ENCODE results near the gene CENPT.

Gene CENPT

GRCh38 chr16:67814567-67814966 lies 32.9 kb downstream of the CENPT start:
- no peak for DNase-seq (ENCODE audit: low read depth, low spot score)
- WGBS (ENCODE audit: insufficient coverage, insufficient read length): no CpG with 5 or more reads among the region's 8 CpGs

DNA sequence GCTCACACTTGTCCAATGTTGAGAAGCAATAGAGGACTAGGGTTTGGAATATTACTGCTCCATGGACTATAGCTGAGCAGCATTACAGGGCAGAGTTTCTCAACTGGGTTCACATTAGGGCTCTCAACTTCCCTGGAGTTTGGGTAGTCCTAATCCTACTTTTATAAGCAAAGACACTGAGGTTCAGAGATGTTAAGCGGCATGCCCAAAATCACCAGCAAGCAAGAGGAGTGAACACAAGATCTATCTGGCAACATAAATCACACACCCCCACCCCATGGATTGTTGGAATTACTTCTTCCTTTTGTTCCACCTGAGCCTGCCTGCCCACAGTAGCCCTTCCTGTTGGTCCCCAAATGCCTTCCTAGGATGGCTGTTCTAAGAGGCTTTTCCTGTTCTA lies 35.6 kb downstream of the CENPT start:
- Histone ChIP-seq H3K9me3 (ENCODE audit: control insufficient read depth, insufficient read depth, low read length) (no peaks in the 10 kb centered on the region), H3K4me1 (ENCODE audit: control insufficient read depth, insufficient read depth, low read length) (no peaks in the 10 kb centered on the region), H3K27ac (ENCODE audit: low read length) (no peak overlapping the region), H3K27me3 (ENCODE audit: control insufficient read depth, insufficient read depth, low read length) (no peaks in the 10 kb centered on the region), H3K4me3 (ENCODE audit: low read length) (no peak overlapping the region), H3K36me3 (ENCODE audit: control insufficient read depth, insufficient read depth, low read length) (no peaks in the 10 kb centered on the region)
- DNase-seq (ENCODE audit: low read depth, low spot score): no peak
- no CpG with 5 or more reads among the region's 1 CpG for WGBS (ENCODE audit: insufficient coverage, insufficient read length)

More at GRCh38 chr16:67814567-67814966, 32.9 kb downstream of the CENPT start:
- Histone ChIP-seq H3K27ac (ENCODE audit: low read length) (no peak overlapping the region), H3K4me1 (ENCODE audit: control insufficient read depth, insufficient read depth, low read length) (no peaks in the 10 kb centered on the region), H3K4me3 (ENCODE audit: low read length) (no peak overlapping the region), H3K9me3 (ENCODE audit: control insufficient read depth, insufficient read depth, low read length) (no peaks in the 10 kb centered on the region), H3K36me3 (ENCODE audit: control insufficient read depth, insufficient read depth, low read length) (no peaks in the 10 kb centered on the region), H3K27me3 (ENCODE audit: control insufficient read depth, insufficient read depth, low read length) (no peaks in the 10 kb centered on the region)

GRCh38 chr16:67807148-67807682 lies 40.3 kb downstream of the CENPT start:
- no peaks in the 10 kb centered on the region for H3K9me3 ChIP-seq (ENCODE audit: control insufficient read depth, insufficient read depth, low read length)
- no peaks in the 10 kb centered on the region for H3K27me3 ChIP-seq (ENCODE audit: control insufficient read depth, insufficient read depth, low read length)
- no peak overlapping the region for H3K27ac ChIP-seq (ENCODE audit: low read length)
- WGBS (ENCODE audit: insufficient coverage, insufficient read length): no CpG with 5 or more reads among the region's 24 CpGs
- no peak for DNase-seq (ENCODE audit: low read depth, low spot score)
- H3K4me1 ChIP-seq (ENCODE audit: control insufficient read depth, insufficient read depth, low read length): 0 out of 2 replicates have a peak, but pooled peaks cover 2% of the 10 kb centered on the region
- peak overlapping the region; percentile 55; the same call in 1 of the 2 replicates for H3K4me3 ChIP-seq (ENCODE audit: low read length)
- 0 out of 2 replicates have a peak, but pooled peaks cover 3% of the 10 kb centered on the region for H3K36me3 ChIP-seq (ENCODE audit: control insufficient read depth, insufficient read depth, low read length)

DNA sequence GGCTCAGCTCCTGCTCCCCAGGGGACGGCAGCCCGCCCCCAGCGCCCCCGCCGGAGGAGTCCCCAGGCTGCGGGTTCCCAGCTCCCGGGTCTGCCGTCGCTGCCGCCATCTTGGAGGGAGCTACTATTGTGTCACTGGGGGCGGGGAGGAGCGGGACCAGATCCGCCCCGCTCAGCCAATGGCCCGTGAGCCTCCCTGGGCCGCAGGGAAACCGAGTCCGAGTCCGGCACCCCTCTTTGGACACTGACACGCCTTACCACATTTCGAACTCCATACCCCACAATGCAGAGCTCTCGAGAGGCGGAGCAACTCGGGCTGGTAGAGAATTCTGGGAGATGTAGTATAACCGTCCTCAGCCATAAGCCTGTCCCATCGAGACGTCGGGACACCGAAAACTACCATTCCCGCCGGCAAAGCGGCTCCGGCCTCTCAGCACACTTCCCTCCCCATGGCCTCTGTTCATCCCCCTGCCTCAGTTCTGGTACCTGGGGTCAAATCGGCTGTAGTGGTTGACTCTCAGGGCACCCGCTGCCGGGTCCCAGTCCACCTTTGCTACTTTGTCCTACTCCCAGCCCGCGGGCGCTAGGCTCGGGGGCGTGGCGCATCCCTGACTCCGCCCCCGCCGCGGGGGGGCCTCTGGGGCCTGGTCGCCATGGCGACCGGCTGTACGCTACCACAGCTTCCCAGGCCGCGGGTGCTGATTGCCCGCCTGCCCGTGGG lies 40.9 kb downstream of the CENPT start, which contains the start of the genes RANBP10 and TSNAXIP1:
RANBP10 (minus strand) TSS at position 133 of the 720 bp plus-strand sequence; CDS start at position 109, 24 bp downstream.
TSNAXIP1 (plus strand) TSS at position 462 of the 720 bp plus-strand sequence. CDS start 261 bp downstream, outside the sequence.
- 0 out of 2 replicates have a peak, but pooled peaks cover 2% of the 10 kb centered on the region for H3K4me1 ChIP-seq (ENCODE audit: control insufficient read depth, insufficient read depth, low read length)
- no CpG with 5 or more reads among the region's 54 CpGs for WGBS (ENCODE audit: insufficient coverage, insufficient read length)

GRCh38 chr16:67805718-67806427 lies 41.6 kb downstream of the CENPT start:
- DNase-seq (ENCODE audit: low read depth, low spot score): no peak
- H3K4me3 ChIP-seq (ENCODE audit: low read length): peak overlapping the region; percentile 93; the same call in 1 of the 2 replicates
- no peaks in the 10 kb centered on the region for H3K9me3 ChIP-seq (ENCODE audit: control insufficient read depth, insufficient read depth, low read length)
- no CpG with 5 or more reads among the region's 26 CpGs for WGBS (ENCODE audit: insufficient coverage, insufficient read length)
- no peaks in the 10 kb centered on the region for H3K27me3 ChIP-seq (ENCODE audit: control insufficient read depth, insufficient read depth, low read length)
- no peak overlapping the region for H3K27ac ChIP-seq (ENCODE audit: low read length)
- 0 out of 2 replicates have a peak, but pooled peaks cover 2% of the 10 kb centered on the region for H3K4me1 ChIP-seq (ENCODE audit: control insufficient read depth, insufficient read depth, low read length)
- 0 out of 2 replicates have a peak, but pooled peaks cover 6% of the 10 kb centered on the region for H3K36me3 ChIP-seq (ENCODE audit: control insufficient read depth, insufficient read depth, low read length)

More for the DNA sequence above, 40.9 kb downstream of the CENPT start, which contains the start of the genes RANBP10 and TSNAXIP1:
- H3K36me3 ChIP-seq (ENCODE audit: control insufficient read depth, insufficient read depth, low read length): 0 out of 2 replicates have a peak, but pooled peaks cover 3% of the 10 kb centered on the region
- H3K9me3 ChIP-seq (ENCODE audit: control insufficient read depth, insufficient read depth, low read length): no peaks in the 10 kb centered on the region
- no peak within 1 kb of the TSS for H3K27ac ChIP-seq (ENCODE audit: low read length)
- peak within 1 kb of the TSS; percentile 93; the same call in 1 of the 2 replicates for H3K4me3 ChIP-seq (ENCODE audit: low read length)
- no peaks in the 10 kb centered on the region for H3K27me3 ChIP-seq (ENCODE audit: control insufficient read depth, insufficient read depth, low read length)
- peak; percentile 98 for DNase-seq (ENCODE audit: low read depth, low spot score)

- Histone ChIP-seq H3K36me3 (ENCODE audit: control insufficient read depth, insufficient read depth, low read length) (0 out of 2 replicates have a peak, but pooled peaks cover 6% of the 10 kb centered on the region), H3K4me1 (ENCODE audit: control insufficient read depth, insufficient read depth, low read length) (0 out of 2 replicates have a peak, but pooled peaks cover 2% of the 10 kb centered on the region), H3K9me3 (ENCODE audit: control insufficient read depth, insufficient read depth, low read length) (no peaks in the 10 kb centered on the region), H3K27me3 (ENCODE audit: control insufficient read depth, insufficient read depth, low read length) (no peaks in the 10 kb centered on the region), H3K27ac (ENCODE audit: low read length) (no peak overlapping the region), H3K4me3 (ENCODE audit: low read length) (no peak overlapping the region)
- no peak for DNase-seq (ENCODE audit: low read depth, low spot score)
- no CpG with 5 or more reads among the region's 4 CpGs for WGBS (ENCODE audit: insufficient coverage, insufficient read length)
Measured at GRCh38 chr16:67804853-67805542, 42.5 kb downstream of the CENPT start.

GRCh38 chr16:67803894-67804293 lies 43.6 kb downstream of the CENPT start:
- no peak for DNase-seq (ENCODE audit: low read depth, low spot score)
- Histone ChIP-seq H3K27me3 (ENCODE audit: control insufficient read depth, insufficient read depth, low read length) (no peaks in the 10 kb centered on the region), H3K4me3 (ENCODE audit: low read length) (no peak overlapping the region), H3K27ac (ENCODE audit: low read length) (no peak overlapping the region), H3K9me3 (ENCODE audit: control insufficient read depth, insufficient read depth, low read length) (no peaks in the 10 kb centered on the region), H3K4me1 (ENCODE audit: control insufficient read depth, insufficient read depth, low read length) (0 out of 2 replicates have a peak, but pooled peaks cover 2% of the 10 kb centered on the region), H3K36me3 (ENCODE audit: control insufficient read depth, insufficient read depth, low read length) (0 out of 2 replicates have a peak, but pooled peaks cover 6% of the 10 kb centered on the region)
- no CpG with 5 or more reads among the region's 3 CpGs for WGBS (ENCODE audit: insufficient coverage, insufficient read length)

DNA sequence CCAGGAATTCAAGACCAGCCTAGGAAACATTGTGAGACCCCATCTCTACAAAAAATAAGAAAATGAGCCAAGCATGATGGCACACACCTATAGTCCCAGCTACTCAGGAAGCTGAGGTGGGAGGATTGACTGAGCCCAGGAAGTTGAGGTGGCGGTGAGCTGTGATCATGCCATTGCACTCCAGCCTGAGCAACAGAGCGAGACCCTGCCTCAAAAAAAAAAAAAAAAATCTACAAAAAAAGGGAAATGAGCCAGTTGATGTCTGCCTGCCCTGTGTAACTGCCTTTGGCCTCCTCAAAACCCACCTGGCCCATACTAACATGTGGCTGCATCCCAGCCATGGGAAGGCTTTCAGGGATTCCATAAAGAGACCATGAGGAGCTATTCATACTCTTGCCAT lies 45.6 kb downstream of the CENPT start:
- H3K36me3 ChIP-seq (ENCODE audit: control insufficient read depth, insufficient read depth, low read length): peaks cover 9% of the 10 kb centered on the region; the same call in 1 of the 2 replicates
- H3K4me3 ChIP-seq (ENCODE audit: low read length): no peak overlapping the region
- no peaks in the 10 kb centered on the region for H3K27me3 ChIP-seq (ENCODE audit: control insufficient read depth, insufficient read depth, low read length)
- no peaks in the 10 kb centered on the region for H3K9me3 ChIP-seq (ENCODE audit: control insufficient read depth, insufficient read depth, low read length)
- no peak for DNase-seq (ENCODE audit: low read depth, low spot score)
- WGBS (ENCODE audit: insufficient coverage, insufficient read length): no CpG with 5 or more reads among the region's 2 CpGs
- H3K4me1 ChIP-seq (ENCODE audit: control insufficient read depth, insufficient read depth, low read length): 0 out of 2 replicates have a peak, but pooled peaks cover 2% of the 10 kb centered on the region
- no peak overlapping the region for H3K27ac ChIP-seq (ENCODE audit: low read length)

GRCh38 chr16:67801241-67801640 lies 46.3 kb downstream of the CENPT start:
- no peak for DNase-seq (ENCODE audit: low read depth, low spot score)
- H3K4me1 ChIP-seq (ENCODE audit: control insufficient read depth, insufficient read depth, low read length): 0 out of 2 replicates have a peak, but pooled peaks cover 2% of the 10 kb centered on the region
- no peak overlapping the region for H3K4me3 ChIP-seq (ENCODE audit: low read length)
- no peaks in the 10 kb centered on the region for H3K9me3 ChIP-seq (ENCODE audit: control insufficient read depth, insufficient read depth, low read length)
- peaks cover 9% of the 10 kb centered on the region; the same call in 1 of the 2 replicates for H3K36me3 ChIP-seq (ENCODE audit: control insufficient read depth, insufficient read depth, low read length)
- no peak overlapping the region for H3K27ac ChIP-seq (ENCODE audit: low read length)
- WGBS (ENCODE audit: insufficient coverage, insufficient read length): no CpG with 5 or more reads among the region's 1 CpG
- H3K27me3 ChIP-seq (ENCODE audit: control insufficient read depth, insufficient read depth, low read length): no peaks in the 10 kb centered on the region
